ENCODE data around the gene FIP1L1. TPM values are rescaled to one million over a fixed set of nuclear protein-coding genes. Genes with fewer than 3 reads are reported as not detected.
A peak's percentile ranks its signal among the peaks of the same experiment; 100 is the strongest.

The FIP1L1 gene
- total and polyA plus RNA-seq, 2 of the 4 experiments (the other 2 are of a cell fraction) = 31.1 to 37.5 TPM

DNA sequence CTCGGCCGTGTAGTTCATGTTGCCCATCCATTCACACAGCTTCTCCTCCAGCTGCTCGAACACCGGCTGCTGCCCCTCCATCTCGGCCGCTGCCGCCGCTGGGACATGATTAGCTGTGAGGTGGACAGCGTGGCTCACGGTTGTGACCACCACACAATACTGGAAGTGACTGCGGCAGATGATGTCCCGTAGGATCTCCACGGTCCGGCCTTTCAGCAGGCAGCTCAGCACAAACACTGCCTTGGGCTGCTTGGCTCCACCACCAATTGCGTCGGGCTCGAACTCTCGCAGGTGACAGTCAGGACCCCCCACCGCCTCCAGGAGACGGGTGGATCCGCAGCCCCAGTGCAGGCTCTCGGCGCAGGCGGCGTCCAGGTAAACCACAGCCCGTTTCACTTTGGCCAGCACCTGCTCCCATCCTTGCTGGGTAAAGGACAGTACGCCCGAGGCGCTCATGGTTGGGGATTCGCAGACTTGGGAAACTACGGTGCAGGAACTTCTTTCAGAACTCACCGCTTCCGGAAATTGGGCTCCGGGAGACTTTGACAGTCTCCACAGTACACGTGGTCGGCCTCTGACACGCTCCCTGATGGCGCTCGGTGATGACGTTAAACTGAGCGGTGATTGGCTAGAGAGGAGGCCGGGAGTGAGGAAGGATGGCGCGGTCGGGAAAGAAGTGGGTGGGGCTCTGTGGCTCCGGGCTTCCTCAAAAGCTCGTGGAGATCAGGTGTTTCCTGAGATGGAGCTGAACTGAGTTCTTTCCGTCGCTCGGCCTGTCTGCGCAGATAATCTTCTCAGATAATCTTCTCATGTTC, 11.7 kb upstream of the FIP1L1 start, which contains the start of gene SCFD2:
Gene SCFD2 (minus strand): TSS at position 576 of the 815 bp plus-strand sequence.
- intact Hi-C loops (cut with micrococcal nuclease) (loop anchor here (5.0 kb wide), 3 partner anchors 348 to 988 kb away; no protein-coding TSS in a partner anchor), dilution Hi-C loops (cut with HindIII; ENCODE audit: low sequenced_read_pairs, unreplicated experiment) (no loop called here)
- H2AK5ac ChIP-seq (ENCODE audit: low read depth, low read length) = peak within 1 kb of the TSS; percentile 66; the same call in 1 of the 2 replicates

More for the DNA sequence above, 11.7 kb upstream of the FIP1L1 start, which contains the start of gene SCFD2:
- H2AK9ac ChIP-seq (replicated peaks; ENCODE audit: low read depth, low read length, poor library complexity) = peak within 1 kb of the TSS; percentile 95
- H3K4me2 ChIP-seq (ENCODE audit: low read depth, low read length) = peak within 1 kb of the TSS; percentile 97
- DNase-seq = peak; percentile 97
- H2BK20ac ChIP-seq (ENCODE audit: low read depth, low read length) = 0 out of 2 replicates have a peak within 1 kb of the TSS, but pooled peaks have one; percentile 15
- peak within 1 kb of the TSS; percentile 90 for H3K23ac ChIP-seq (ENCODE audit: low read depth, low read length)
- H2BK5ac ChIP-seq (ENCODE audit: low read depth, low read length, poor library complexity, severe bottlenecking) = peak within 1 kb of the TSS; percentile 57
- peak within 1 kb of the TSS; percentile 66 for H3K14ac ChIP-seq (replicated peaks; ENCODE audit: low read depth, low read length)
- H3K27me3 ChIP-seq (ENCODE audit: control insufficient read depth, insufficient read depth, low read length) = no peaks in the 10 kb centered on the region
- in situ Hi-C loops (cut with MboI; ENCODE audit: low sequenced_read_pairs) = loop anchor here (5.0 kb wide), 1 partner anchor 862 kb away; the partner anchor contains the start of gene PDGFRA
- H3K18ac ChIP-seq (ENCODE audit: low read depth, low read length) = peak within 1 kb of the TSS; percentile 67; the same call in 1 of the 2 replicates
- peak within 1 kb of the TSS; percentile 98 for H2AFZ ChIP-seq (replicated peaks; ENCODE audit: low read length, poor library complexity)
- peak within 1 kb of the TSS; percentile 45; the same call in 1 of the 2 replicates for H3K56ac ChIP-seq (ENCODE audit: extremely low read depth, insufficient read depth, low read length)
- H3K9me3 ChIP-seq (ENCODE audit: control insufficient read depth, insufficient read depth, low read length) = no peaks in the 10 kb centered on the region
- peaks cover 2% of the 10 kb centered on the region; the same call in 1 of the 2 replicates for H3K36me3 ChIP-seq (ENCODE audit: control insufficient read depth, insufficient read depth, low read length)
- 0 out of 2 replicates have a peak, but pooled peaks cover 3% of the 10 kb centered on the region for H3K4me1 ChIP-seq (ENCODE audit: control insufficient read depth, insufficient read depth, low read length)
- TF ChIP-seq NFE2L2 (IDR thresholded peaks at IDR 0.05; ENCODE audit: low read depth, low read length) (no peak), MAZ (IDR thresholded peaks at IDR 0.05; ENCODE audit: borderline replicate concordance, low read depth, low read length) (peak; percentile 70; the same call in 1 of the 2 replicates), FOS (IDR thresholded peaks at IDR 0.05; ENCODE audit: low read depth, low read length) (0 out of 2 replicates have a peak, but pooled peaks have one; percentile 17), POLR2A (IDR thresholded peaks at IDR 0.05; ENCODE audit: low read depth, low read length) (peak; percentile 36; the same call in 1 of the 2 replicates), MXI1 (IDR thresholded peaks at IDR 0.05; ENCODE audit: borderline replicate concordance, low read depth, low read length) (peak; percentile 100), CEBPB (IDR thresholded peaks at IDR 0.05; ENCODE audit: low read depth, low read length) (no peak), MAFK (IDR thresholded peaks at IDR 0.05; ENCODE audit: low read depth, low read length) (no peak)
- TF ChIP-seq, protein P1, sequence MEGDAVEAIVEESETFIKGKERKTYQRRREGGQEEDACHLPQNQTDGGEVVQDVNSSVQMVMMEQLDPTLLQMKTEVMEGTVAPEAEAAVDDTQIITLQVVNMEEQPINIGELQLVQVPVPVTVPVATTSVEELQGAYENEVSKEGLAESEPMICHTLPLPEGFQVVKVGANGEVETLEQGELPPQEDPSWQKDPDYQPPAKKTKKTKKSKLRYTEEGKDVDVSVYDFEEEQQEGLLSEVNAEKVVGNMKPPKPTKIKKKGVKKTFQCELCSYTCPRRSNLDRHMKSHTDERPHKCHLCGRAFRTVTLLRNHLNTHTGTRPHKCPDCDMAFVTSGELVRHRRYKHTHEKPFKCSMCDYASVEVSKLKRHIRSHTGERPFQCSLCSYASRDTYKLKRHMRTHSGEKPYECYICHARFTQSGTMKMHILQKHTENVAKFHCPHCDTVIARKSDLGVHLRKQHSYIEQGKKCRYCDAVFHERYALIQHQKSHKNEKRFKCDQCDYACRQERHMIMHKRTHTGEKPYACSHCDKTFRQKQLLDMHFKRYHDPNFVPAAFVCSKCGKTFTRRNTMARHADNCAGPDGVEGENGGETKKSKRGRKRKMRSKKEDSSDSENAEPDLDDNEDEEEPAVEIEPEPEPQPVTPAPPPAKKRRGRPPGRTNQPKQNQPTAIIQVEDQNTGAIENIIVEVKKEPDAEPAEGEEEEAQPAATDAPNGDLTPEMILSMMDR (conservative IDR thresholded peaks at IDR 0.05; ENCODE audit: low read depth, low read length) = no peak
- TF ChIP-seq, protein P2, sequence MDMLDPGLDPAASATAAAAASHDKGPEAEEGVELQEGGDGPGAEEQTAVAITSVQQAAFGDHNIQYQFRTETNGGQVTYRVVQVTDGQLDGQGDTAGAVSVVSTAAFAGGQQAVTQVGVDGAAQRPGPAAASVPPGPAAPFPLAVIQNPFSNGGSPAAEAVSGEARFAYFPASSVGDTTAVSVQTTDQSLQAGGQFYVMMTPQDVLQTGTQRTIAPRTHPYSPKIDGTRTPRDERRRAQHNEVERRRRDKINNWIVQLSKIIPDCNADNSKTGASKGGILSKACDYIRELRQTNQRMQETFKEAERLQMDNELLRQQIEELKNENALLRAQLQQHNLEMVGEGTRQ (IDR thresholded peaks at IDR 0.05; ENCODE audit: low read depth, low read length) = peak; percentile 82
- H4K8ac ChIP-seq (ENCODE audit: low read depth in 2 of 2, low read length in 2 of 2) = peak within 1 kb of the TSS; percentile 98 to 100
- H4K20me1 ChIP-seq (ENCODE audit: insufficient read depth, low read length) = no peaks in the 10 kb centered on the region
- H4K91ac ChIP-seq (ENCODE audit: insufficient read depth, low read depth, low read length) = peak within 1 kb of the TSS; percentile 79
- H3K9ac ChIP-seq (ENCODE audit: low read depth, low read length) = peak within 1 kb of the TSS; percentile 71
- POLR2A ChIA-PET (ENCODE audit: unreplicated experiment) = interaction anchor here (0.6 to 1.1 kb wide), 2 partner anchors 11 to 14 kb away, joined by 3 to 4 read pairs; no protein-coding TSS in a partner anchor
- H3K4ac ChIP-seq (ENCODE audit: low read depth, low read length) = peak within 1 kb of the TSS; percentile 72
- ATAC-seq (ENCODE audit: low read depth) = peak; percentile 97
- peak within 1 kb of the TSS; percentile 80; the same call in 1 of the 3 replicates for H2BK15ac ChIP-seq (ENCODE audit: low read depth, low read length)
- H3K9me1 ChIP-seq (ENCODE audit: insufficient read depth, low read length) = peaks cover 3% of the 10 kb centered on the region; the same call in 1 of the 2 replicates
- H3K27ac ChIP-seq (ENCODE audit: insufficient read depth, low read length) = peak within 1 kb of the TSS; percentile 57
- CTCF ChIA-PET = no interaction called here
- peaks cover 11 to 28% of the 10 kb centered on the region in 2 experiments; a peak in 3 of 4 replicates for H3K79me1 ChIP-seq (ENCODE audit: low read depth in 1 of 2, low read length in 2 of 2)
- peak within 1 kb of the TSS; percentile 79 for H3K4me3 ChIP-seq (ENCODE audit: insufficient read depth, low read depth, low read length)
- WGBS, 2 experiments (ENCODE audit: extremely low coverage in 2 of 2, insufficient read length in 1 of 2) = 0% methylated on average over 18 of the region's 51 CpGs; no CpG with 5 or more reads in 1 of the 2 experiments
- H4K5ac ChIP-seq (ENCODE audit: low read depth, low read length) = peak within 1 kb of the TSS; percentile 72
- BruUV-seq (replicated peaks) = TSS peak; percentile 99
- peak within 1 kb of the TSS; percentile 57; the same call in 1 of the 2 replicates for H2BK120ac ChIP-seq (ENCODE audit: low read depth, low read length)
